AG04449 (cell line): Measurements from ENCODE around the gene PWWP2A.
"Not testable (repeated sequence)": the region's sequence is repeated elsewhere in the genome, so short reads cannot be mapped to it uniquely, and the experiment has no call there.

Experiments used
- CTCF ChIA-PET: fragments of 350-600 bp; formaldehyde crosslinking; extraction: SDS; loops from one replicate; lab custom pipeline; 2021; ENCODE audit warnings: antibody characterized with exemption; lab: Yijun Ruan, JAX
- POLR2A ChIA-PET: fragments of 400-600, 350-600 bp; formaldehyde crosslinking; extraction: SDS; loops from one replicate; lab custom pipeline; 2020; ENCODE audit warnings: antibody characterized with exemption, inconsistent platforms; lab: Yijun Ruan, JAX
- DNase-seq: peaks from one replicate; pipeline ENCODE4 v3.0.0-alpha.2; 2010; ENCODE audit warnings: low read depth, low spot score
- H3K4me3 ChIP-seq: 2 replicates; pipeline ENCODE4 v1.5.1; 2011; ENCODE audit warnings: low read depth, mild to moderate bottlenecking, control low read depth, low read length
- CTCF ChIP-seq: IDR thresholded peaks from one replicate; pipeline ENCODE4 v1.5.1; 2011; ENCODE audit warnings: mild to moderate bottlenecking, moderate library complexity, low read length, control low read depth, inconsistent platforms; ENCODE audit not compliant: insufficient read depth; ENCODE audit errors: missing control alignments

Gene PWWP2A

GRCh38 chr5:160076997-160077396, 42.3 kb downstream of the PWWP2A start:
- no peak for DNase-seq
- ChIA-PET POLR2A (no interaction called here), CTCF (interaction anchor here (1.1 to 1.6 kb wide), 2 partner anchors 55 to 270 kb away, joined by 3 to 4 read pairs; no protein-coding TSS in a partner anchor)
- no peak overlapping the region for H3K4me3 ChIP-seq
- no peak for TF ChIP-seq CTCF

GRCh38 chr5:160075073-160075472, 44.2 kb downstream of the PWWP2A start:
- POLR2A ChIA-PET: no interaction called here
- CTCF ChIA-PET: interaction anchor here (1.2 kb wide), 1 partner anchor 124 kb away, joined by 3 read pairs; no protein-coding TSS in a partner anchor
- no peak overlapping the region for H3K4me3 ChIP-seq
- DNase-seq: no peak
- no peak for TF ChIP-seq CTCF

- DNase-seq: no peak
- ChIA-PET CTCF (interaction anchor here (1.1 to 3.7 kb wide), 5 partner anchors 9 to 273 kb away, joined by 3 to 24 read pairs (median 3); no protein-coding TSS in a partner anchor), POLR2A (no interaction called here)
- TF ChIP-seq CTCF: no peak
- H3K4me3 ChIP-seq: no peak overlapping the region
Observed at GRCh38 chr5:160071916-160072315, 47.3 kb downstream of the PWWP2A start.

- DNase-seq: no peak
- no peak overlapping the region for H3K4me3 ChIP-seq
- TF ChIP-seq CTCF: no peak
- ChIA-PET POLR2A (interaction anchor here (0.6 kb wide), 1 partner anchor 10 kb away, joined by 4 read pairs; no protein-coding TSS in a partner anchor), CTCF (interaction anchor here (1.1 to 3.7 kb wide), 4 partner anchors 9 to 273 kb away, joined by 3 to 24 read pairs (median 7); no protein-coding TSS in a partner anchor)
Observed at GRCh38 chr5:160071516-160071915, 47.7 kb downstream of the PWWP2A start.

GRCh38 chr5:160069120-160069519, 50.1 kb downstream of the PWWP2A start:
- POLR2A ChIA-PET, H3K4me3 ChIP-seq, DNase-seq: not testable (repeated sequence)
- CTCF ChIA-PET: interaction anchor here (0.7 to 3.7 kb wide), 5 partner anchors 9 to 47 kb away, joined by 3 to 11 read pairs (median 5); no protein-coding TSS in a partner anchor

GRCh38 chr5:160064995-160065614, 54.1 kb downstream of the PWWP2A start:
- H3K4me3 ChIP-seq: no peak overlapping the region
- CTCF ChIA-PET: interaction anchor here (1.0 to 1.2 kb wide), 4 partner anchors 11 to 43 kb away, joined by 3 to 7 read pairs (median 4); no protein-coding TSS in a partner anchor
- no peak for TF ChIP-seq CTCF
- no peak for DNase-seq
- POLR2A ChIA-PET: no interaction called here
